H1 (cell line): Measurements from ENCODE around the gene DIO3. TPM values are rescaled to one million over a fixed set of nuclear protein-coding genes. Genes with fewer than 3 reads are reported as not detected.

Source experiments
- CTCF ChIA-PET: fragments of 300-600 bp; sonication (Branson Sonifier 250); formaldehyde crosslinking; loops from one replicate; lab custom pipeline; 2021; ENCODE audit not compliant: partially characterized antibody; lab: Charles Lee
- POLR2A ChIA-PET: fragments of 300-600 bp; sonication (Branson Sonifier 250); formaldehyde crosslinking; loops from one replicate; lab custom pipeline; 2021; ENCODE audit warnings: inconsistent platforms; ENCODE audit not compliant: partially characterized antibody; lab: Charles Lee
- DNase-seq, 2 experiments: peaks; one replicate each; pipeline versions ENCODE4 v3.0.0 to v3.0.0-alpha.2; 2010 to 2022; ENCODE audit warnings: low spot score in 2 of 2, low read depth in 1 of 2, mixed read lengths in 1 of 2
- FAIRE-seq: peaks from 2 replicates; lab custom pipeline; 2011; peaks lifted over from hg19 to GRCh38; lab: Jason Lieb, UNC
- H2AFZ ChIP-seq: 2 replicates; pipeline ENCODE4 v1.8.1; 2012; ENCODE audit warnings: low read length, inconsistent platforms
- H2AK5ac ChIP-seq: 2 replicates; pipeline ENCODE4 v1.6.1; 2013; ENCODE audit warnings: low read depth, low read length
- H2BK120ac ChIP-seq: replicated peaks from 2 replicates; pipeline ENCODE3; 2013; ENCODE audit warnings: low read depth, low read length, inconsistent platforms
- H2BK12ac ChIP-seq: 2 replicates; pipeline ENCODE4 v1.6.1; 2013; ENCODE audit warnings: low read depth, low read length
- H2BK15ac ChIP-seq: 2 replicates; pipeline ENCODE4 v1.6.1; 2013; ENCODE audit warnings: low read length
- H2BK20ac ChIP-seq: 2 replicates; pipeline ENCODE4 v1.6.1; 2013; ENCODE audit warnings: low read length
- H2BK5ac ChIP-seq: 2 replicates; pipeline ENCODE4 v1.6.1; 2013; ENCODE audit warnings: low read depth, low read length
- H3K14ac ChIP-seq: 2 replicates; pipeline ENCODE4 v1.6.1; 2013; ENCODE audit warnings: inconsistent platforms; ENCODE audit not compliant: insufficient read length
- H3K18ac ChIP-seq: 2 replicates; pipeline ENCODE4 v1.6.1; 2013; ENCODE audit warnings: low read length; ENCODE audit errors: extremely low read depth
- H3K23ac ChIP-seq: 2 replicates; pipeline ENCODE4 v1.6.1; 2013; ENCODE audit warnings: inconsistent platforms; ENCODE audit not compliant: insufficient read length
- H3K23me2 ChIP-seq: 2 replicates; pipeline ENCODE4 v1.6.1; 2013; ENCODE audit warnings: low read depth, low read length
- H3K27ac ChIP-seq: 2 replicates; pipeline ENCODE4 v1.6.1; 2011; ENCODE audit warnings: low read depth, low read length, inconsistent platforms
- H3K27me3 ChIP-seq, 4 experiments: replicated peaks in 1 of 4; 1 replicate in 1 of 4; 2 replicates in 3 of 4; pipeline versions ENCODE4 v1.6.1 to v1.8.1; 2011 to 2013; ENCODE audit warnings: low read length in 3 of 4, mild to moderate bottlenecking in 3 of 4, inconsistent platforms in 2 of 4, mixed read lengths in 2 of 4, moderate library complexity in 1 of 4; ENCODE audit not compliant: control insufficient read depth in 3 of 4, insufficient read depth in 3 of 4; ENCODE audit errors: extremely low read depth in 1 of 4
- H3K36me3 ChIP-seq, 4 experiments: 2 replicates each; pipeline versions ENCODE4 v1.6.1 to v1.8.1; 2011 to 2013; ENCODE audit warnings: mild to moderate bottlenecking in 4 of 4, low read length in 3 of 4, moderate library complexity in 2 of 4, control low read depth in 1 of 4, inconsistent platforms in 1 of 4; ENCODE audit not compliant: insufficient read depth in 4 of 4, control insufficient read depth in 2 of 4
- H3K4ac ChIP-seq: replicated peaks from 2 replicates; pipeline ENCODE3; 2013; ENCODE audit warnings: low read length, low read depth, mixed read lengths, inconsistent platforms; ENCODE audit not compliant: insufficient read length
- H3K4me1 ChIP-seq, 4 experiments: replicated peaks in 1 of 4; 1 replicate in 1 of 4; 2 replicates in 3 of 4; pipeline versions ENCODE4 v1.6.1 to v1.8.1; 2011 to 2013; ENCODE audit warnings: low read length in 3 of 4, inconsistent platforms in 2 of 4, mixed read lengths in 1 of 4; ENCODE audit not compliant: insufficient read depth in 4 of 4, control insufficient read depth in 3 of 4
- H3K4me2 ChIP-seq, 2 experiments: 2 replicates each; pipeline versions ENCODE4 v1.6.1 to v1.8.1; 2011 to 2013; ENCODE audit warnings: low read depth in 2 of 2, low read length in 2 of 2, control low read depth in 1 of 2, inconsistent platforms in 1 of 2, mild to moderate bottlenecking in 1 of 2; ENCODE audit not compliant: insufficient read depth in 1 of 2
- H3K4me3 ChIP-seq, 4 experiments: fragments of 200-600, 300-600 bp in 1 of 4; sonication (generic), shearing (Covaris generic), sonication (Bioruptor Twin) in 1 of 4; 2 replicates each; pipeline versions ENCODE4 v1.5.1 to v1.8.1; 2011 to 2016; ENCODE audit warnings: low read length in 4 of 4, low read depth in 3 of 4, control low read depth in 2 of 4, inconsistent platforms in 2 of 4, mild to moderate bottlenecking in 2 of 4, mixed read lengths in 1 of 4, moderate library complexity in 1 of 4; ENCODE audit not compliant: insufficient read depth in 2 of 4; ENCODE audit errors: extremely low read depth in 1 of 4
- H3K56ac ChIP-seq: replicated peaks from 2 replicates; pipeline ENCODE3; 2013; ENCODE audit warnings: low read depth, mild to moderate bottlenecking, mixed read lengths, low read length, inconsistent platforms; ENCODE audit not compliant: insufficient read length
- H3K79me1 ChIP-seq: 2 replicates; pipeline ENCODE4 v1.6.1; 2013; ENCODE audit warnings: low read depth, low read length, control low read depth
- H3K79me2 ChIP-seq, 2 experiments: 2 replicates each; pipeline versions ENCODE4 v1.6.1 to v1.8.1; 2012 to 2013; ENCODE audit warnings: low read length in 2 of 2, mild to moderate bottlenecking in 2 of 2, inconsistent platforms in 1 of 2; ENCODE audit not compliant: insufficient read depth in 2 of 2, control insufficient read depth in 1 of 2
- H3K9ac ChIP-seq, 4 experiments: replicated peaks in 1 of 4; 1 replicate in 1 of 4; 2 replicates in 3 of 4; pipeline versions ENCODE4 v1.6.1 to v1.8.1; 2011 to 2013; ENCODE audit warnings: low read depth in 3 of 4, low read length in 3 of 4, control low read depth in 2 of 4, mild to moderate bottlenecking in 2 of 4, moderate library complexity in 2 of 4, inconsistent platforms in 1 of 4; ENCODE audit errors: extremely low read depth in 1 of 4
- H3K9me3 ChIP-seq, 2 experiments: 2 replicates each; pipeline versions ENCODE4 v1.6.1 to v1.8.1; 2012 to 2013; ENCODE audit warnings: mild to moderate bottlenecking in 2 of 2, moderate library complexity in 2 of 2, control low read depth in 1 of 2, inconsistent platforms in 1 of 2, low read depth in 1 of 2, low read length in 1 of 2, mixed read lengths in 1 of 2; ENCODE audit not compliant: insufficient read depth in 2 of 2
- H4K20me1 ChIP-seq, 2 experiments: replicated peaks in 1 of 2; 2 replicates each; pipeline versions ENCODE3 to v1.8.1; 2011 to 2013; ENCODE audit warnings: inconsistent platforms in 2 of 2, low read length in 2 of 2, mild to moderate bottlenecking in 1 of 2; ENCODE audit not compliant: insufficient read depth in 2 of 2, control insufficient read depth in 1 of 2
- H4K5ac ChIP-seq: 2 replicates; pipeline ENCODE4 v1.6.1; 2013; ENCODE audit warnings: low read length, low read depth, mixed read lengths, inconsistent platforms; ENCODE audit not compliant: insufficient read length
- H4K8ac ChIP-seq: 2 replicates; pipeline ENCODE4 v1.8.0; 2013; ENCODE audit warnings: mild to moderate bottlenecking, moderate library complexity, low read length, inconsistent platforms; ENCODE audit not compliant: insufficient read depth; ENCODE audit errors: extremely low read depth
- H4K91ac ChIP-seq: replicated peaks from 2 replicates; pipeline ENCODE3; 2013; ENCODE audit warnings: low read length, mixed read lengths, inconsistent platforms; ENCODE audit not compliant: insufficient read length
- BCL11A ChIP-seq, 2 experiments: IDR thresholded peaks; one replicate each; pipeline ENCODE4 v1.6.1; 2011; ENCODE audit warnings: low read depth in 2 of 2, low read length in 2 of 2, mild to moderate bottlenecking in 2 of 2
- CBX5 ChIP-seq: fragments of 300-800, 300-1000 bp; sonication (generic); IDR thresholded peaks from 2 replicates; pipeline ENCODE4 v1.7.1; 2016; ENCODE audit warnings: antibody characterized with exemption, low read length, low read depth
- CEBPB ChIP-seq: IDR thresholded peaks from 2 replicates; pipeline ENCODE4 v1.6.1; 2012; ENCODE audit warnings: low read depth, low read length
- CHD1 ChIP-seq: IDR thresholded peaks from 2 replicates; pipeline ENCODE4 v1.6.1; 2012; ENCODE audit warnings: low read depth, low read length, improper control_type of control experiment
- GABPA ChIP-seq: IDR thresholded peaks from 2 replicates; pipeline ENCODE4 v1.6.1; 2011; ENCODE audit warnings: mild to moderate bottlenecking, low read length, moderate library complexity, borderline replicate concordance; ENCODE audit not compliant: insufficient read depth
- KDM1A ChIP-seq: fragments of 200-600, 300-600 bp; sonication (generic); IDR thresholded peaks from 2 replicates; pipeline ENCODE4 v1.7.1; 2016; ENCODE audit warnings: mild to moderate bottlenecking, low read length, borderline replicate concordance
- POLR2AphosphoS5 ChIP-seq: IDR thresholded peaks from 2 replicates; pipeline ENCODE4 v1.6.1; 2011; ENCODE audit warnings: low read depth, low read length
- POU5F1 ChIP-seq: IDR thresholded peaks from 2 replicates; pipeline ENCODE4 v1.6.1; 2011; ENCODE audit warnings: low read depth, mild to moderate bottlenecking, low read length, moderate library complexity
- RAD21 ChIP-seq, 2 experiments: IDR thresholded peaks in 1 of 2; conservative IDR thresholded peaks in 1 of 2; 2 replicates each; pipeline ENCODE4 v1.6.1; 2011; ENCODE audit warnings: low read depth in 2 of 2, low read length in 2 of 2, improper control_type of control experiment in 1 of 2, inconsistent platforms in 1 of 2, mild to moderate bottlenecking in 1 of 2, moderate library complexity in 1 of 2
- SUZ12 ChIP-seq: fragments of 200-600 bp; sonication (generic); IDR thresholded peaks from 2 replicates; pipeline ENCODE4 v1.6.1; 2012; ENCODE audit warnings: mild to moderate bottlenecking, inconsistent platforms, low read length, moderate library complexity, mixed read lengths
- TAF7 ChIP-seq: optimal IDR thresholded peaks from 2 replicates; pipeline ENCODE3; 2011; ENCODE audit warnings: low read depth, mild to moderate bottlenecking, inconsistent platforms, low read length, moderate library complexity, borderline replicate concordance
- TCF12 ChIP-seq: IDR thresholded peaks from 2 replicates; pipeline ENCODE4 v1.6.1; 2011; ENCODE audit warnings: low read depth, mild to moderate bottlenecking, low read length
- WGBS, 2 experiments: shearing (Covaris generic) in 1 of 2; methylation state at CpG; one replicate each; pipeline versions ENCODE4 v1.1.6 to v1.1.7; 2013 to 2015; ENCODE audit warnings: low lambda C conversion rate in 2 of 2, mixed read lengths in 2 of 2, inconsistent platforms in 1 of 2, low coverage in 1 of 2, missing lambda C conversion rate in 1 of 2; ENCODE audit not compliant: insufficient replicate concordance in 2 of 2, insufficient coverage in 1 of 2, insufficient read length in 1 of 2; ENCODE audit errors: extremely low coverage in 1 of 2, missing lambda C conversion rate in 1 of 2; 5-methylcytosine and 5-hydroxymethylcytosine counted together
- polyA plus RNA-seq, 7 experiments: library from polyadenylated mRNA; depleted of rRNA in 3 of 7; stranded (reverse) in 5 of 7; unstranded in 2 of 7; fragments of >200 nt in 5 of 7; fragments of 200-250 nt in 2 of 7; gene quantifications; 1 replicate in 5 of 7; 2 replicates in 1 of 7; 4 replicates in 1 of 7; pipeline versions ENCODE4 v1.2.1 to v1.2.3, GENCODE V29; 2011 to 2013; ENCODE audit warnings: missing spikeins in 2 of 7, mixed read lengths in 2 of 7
- total RNA-seq: library from RNA; stranded (reverse); fragmentation: NEBNext Ultra II Directional; extraction: Animal tissue kit (Norgen Biotek cat#: 25700); gene quantifications from 2 replicates; pipeline ENCODE4 v1.2.1, GENCODE V29; 2021

The DIO3 gene
- total and polyA plus RNA-seq, 2 of the 8 experiments (the other 6 are each of a cell fraction or from before 2014, with no cell fraction given), result 0.17 to 0.19 TPM

DNA sequence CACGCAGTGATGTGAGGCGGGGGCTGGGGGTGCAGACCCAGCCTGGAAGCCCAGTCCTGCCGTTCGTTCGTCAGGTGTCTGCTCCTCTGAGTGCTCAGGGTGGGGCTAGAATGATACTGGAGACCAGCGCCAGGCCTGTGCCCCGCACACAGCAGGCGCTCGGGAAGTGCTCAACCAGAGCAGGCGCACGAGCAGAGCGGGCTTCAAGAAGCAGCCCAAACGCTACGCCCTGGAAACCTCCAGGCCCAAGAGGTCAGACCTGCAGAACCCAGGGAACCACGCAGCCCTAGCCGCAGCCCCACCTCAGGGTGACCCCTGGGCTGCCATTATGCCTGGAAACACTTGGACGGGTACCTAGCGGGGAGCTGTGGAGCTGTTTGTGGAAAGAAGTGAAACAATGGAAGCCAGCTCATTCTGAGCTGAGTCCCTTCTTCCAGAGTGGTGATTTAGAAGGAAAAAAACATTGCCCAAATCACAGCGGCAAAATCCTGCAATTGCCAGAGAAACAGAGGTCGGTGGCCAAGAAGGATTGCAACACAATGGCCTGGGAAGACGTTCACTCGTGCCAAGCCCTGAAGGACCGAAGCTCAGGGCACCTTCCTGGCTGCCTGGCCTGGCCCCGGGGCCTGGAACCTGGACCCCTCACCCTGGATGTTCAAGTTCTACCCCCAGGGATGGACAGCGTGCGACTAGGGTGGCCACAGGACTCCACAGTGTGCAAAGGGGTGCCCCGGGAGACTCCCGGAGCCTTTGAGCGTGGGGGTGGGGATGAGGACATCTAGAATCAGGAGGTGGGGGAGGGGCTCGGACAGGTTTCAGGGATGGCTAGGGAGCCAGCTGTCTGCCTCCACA is 40.4 kb upstream of the DIO3 start:
- Histone ChIP-seq H2AFZ (0 out of 2 replicates have a peak overlapping the region, but pooled peaks have one; percentile 65), H2AK5ac (no peak overlapping the region), H3K27me3 (no peaks in the 10 kb centered on the region), H3K14ac (no peak overlapping the region), H3K56ac (no peak overlapping the region), H3K18ac (no peak overlapping the region; the same call in 1 of the 2 replicates), H4K5ac (no peak overlapping the region), H3K9ac (no peak overlapping the region), H4K91ac (no peak overlapping the region), H3K79me1 (no peaks in the 10 kb centered on the region; the same call in 1 of the 2 replicates), H4K20me1 (no peaks in the 10 kb centered on the region), H3K79me2 (no peaks in the 10 kb centered on the region), H3K9me3 (peaks cover 0 to 8% of the 10 kb centered on the region in 2 experiments; a peak in 1 of 4 replicates), H3K4me1 (peaks cover 0 to 6% (median 0%) of the 10 kb centered on the region in 4 experiments; a peak in 2 of 7 replicates), H3K4me2 (no peak overlapping the region), H3K36me3 (no peaks in the 10 kb centered on the region), H3K27ac (no peak overlapping the region), H2BK120ac (no peak overlapping the region), H2BK15ac (no peak overlapping the region), H2BK12ac (no peak overlapping the region), H3K23me2 (0 out of 2 replicates have a peak, but pooled peaks cover 2% of the 10 kb centered on the region), H3K23ac (no peak overlapping the region), H3K4me3 (no peak overlapping the region), H4K8ac (no peak overlapping the region), H2BK5ac (no peak overlapping the region), H2BK20ac (no peak overlapping the region), H3K4ac (no peak overlapping the region)
- FAIRE-seq (no peak), DNase-seq (no peak)
- CTCF ChIA-PET, result interaction anchor here (0.7 to 1.3 kb wide), 6 partner anchors 10 to 615 kb away, joined by 3 to 4 read pairs (median 4); no protein-coding TSS in a partner anchor
- TF ChIP-seq TCF12, result no peak
- TF ChIP-seq POU5F1, result no peak
- no peak for TF ChIP-seq RAD21 (IDR thresholded peaks at IDR 0.05 in 1 of 2, conservative IDR thresholded peaks at IDR 0.05 in 1 of 2; ENCODE audit: low read depth in 2 of 2, low read length in 2 of 2)
- TF ChIP-seq KDM1A, result no peak
- no peak for TF ChIP-seq GABPA
- no peak for TF ChIP-seq TAF7
- no peak for TF ChIP-seq POLR2AphosphoS5
- no peak for TF ChIP-seq BCL11A (IDR thresholded peaks at IDR 0.05; ENCODE audit: low read depth in 2 of 2, low read length in 2 of 2)
- TF ChIP-seq CEBPB, result no peak
- no peak for TF ChIP-seq CHD1
- no peak for TF ChIP-seq CBX5
- no peak for TF ChIP-seq SUZ12
- 95% methylated on average over 30 of the region's 30 CpGs; no CpG with 5 or more reads in 1 of the 2 experiments for WGBS, 2 experiments
- POLR2A ChIA-PET, result no interaction called here
